Activated naive CD4-positive, alpha-beta T cell treated with anti-CD3 and anti-CD28 coated beads for 36 hours (primary cell): ENCODE measurements around the gene APBB2. TPM values are rescaled to one million over a fixed set of nuclear protein-coding genes. Genes with fewer than 3 reads are reported as not detected.

Experiments used
- CTCF ChIA-PET: fragments of 350-600 bp; sonication (Branson Sonifier 250); formaldehyde crosslinking; loops from one replicate; lab custom pipeline; 2021; ENCODE audit warnings: antibody characterized with exemption; lab: Charles Lee
- DNase-seq: peaks from one replicate; pipeline ENCODE4 v3.0.0-alpha.2; 2020
- H3K27ac Mint-ChIP-seq: one replicate; pipeline ENCODE4 v1.8.0; 2021; ENCODE audit warnings: mild to moderate bottlenecking, mixed read lengths
- H3K27me3 Mint-ChIP-seq: one replicate; pipeline ENCODE4 v1.8.0; 2021; ENCODE audit warnings: low read depth, mixed read lengths
- H3K36me3 Mint-ChIP-seq: one replicate; pipeline ENCODE4 v1.8.0; 2021; ENCODE audit warnings: low read depth, mixed read lengths
- H3K4me1 Mint-ChIP-seq: one replicate; pipeline ENCODE4 v1.8.0; 2021; ENCODE audit warnings: low read depth, mixed read lengths
- H3K4me3 Mint-ChIP-seq: one replicate; pipeline ENCODE4 v1.8.0; 2021; ENCODE audit warnings: mild to moderate bottlenecking, moderate library complexity, mixed read lengths
- H3K9me3 Mint-ChIP-seq: one replicate; pipeline ENCODE4 v1.8.0; 2021; ENCODE audit warnings: mixed read lengths
- intact Hi-C: fragments of 100-400 bp; cut with micrococcal nuclease; formaldehyde crosslinking; loops from one replicate; pipeline ENCODE4 v1.15.1; 2023
- total RNA-seq, 2 experiments: library from RNA; stranded (reverse); gene quantifications; one replicate each; pipeline ENCODE4 v1.2.3, GENCODE V29; 2021

Gene APBB2
- total RNA-seq, 2 experiments from 2014 or later: 4.5 to 4.8 TPM

GRCh38 chr4:41098093-41099048 is 116.0 kb downstream of the APBB2 start:
- DNase-seq: no peak
- H3K27ac Mint-ChIP-seq: no peak overlapping the region
- CTCF ChIA-PET: no interaction called here
- H3K27me3 Mint-ChIP-seq: peaks cover 7% of the 10 kb centered on the region
- H3K9me3 Mint-ChIP-seq: no peaks in the 10 kb centered on the region
- intact Hi-C loops: no loop called here
- H3K36me3 Mint-ChIP-seq: no peaks in the 10 kb centered on the region
- no peaks in the 10 kb centered on the region for H3K4me1 Mint-ChIP-seq
- no peak overlapping the region for H3K4me3 Mint-ChIP-seq

DNA sequence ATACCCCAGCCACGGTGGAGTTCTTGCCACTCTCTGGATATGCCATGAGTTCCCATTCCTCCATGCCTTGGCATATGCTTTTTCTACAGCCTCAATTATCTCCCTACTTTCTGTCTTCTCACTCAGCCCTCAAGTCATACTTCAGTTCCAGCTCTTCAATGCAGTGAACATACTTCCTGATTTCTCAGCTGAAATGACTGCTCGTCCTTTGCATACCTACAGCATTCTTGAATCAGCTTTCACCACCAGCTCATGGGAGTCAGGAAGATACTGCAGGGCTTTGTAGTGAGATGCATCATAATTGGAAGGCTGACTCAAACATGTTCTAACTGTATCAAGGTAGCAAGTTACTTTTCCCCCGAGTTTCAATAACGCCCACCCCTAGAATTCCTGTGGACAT is 118.4 kb downstream of the APBB2 start:
- intact Hi-C loops: no loop called here
- no peaks in the 10 kb centered on the region for H3K36me3 Mint-ChIP-seq

DNA sequence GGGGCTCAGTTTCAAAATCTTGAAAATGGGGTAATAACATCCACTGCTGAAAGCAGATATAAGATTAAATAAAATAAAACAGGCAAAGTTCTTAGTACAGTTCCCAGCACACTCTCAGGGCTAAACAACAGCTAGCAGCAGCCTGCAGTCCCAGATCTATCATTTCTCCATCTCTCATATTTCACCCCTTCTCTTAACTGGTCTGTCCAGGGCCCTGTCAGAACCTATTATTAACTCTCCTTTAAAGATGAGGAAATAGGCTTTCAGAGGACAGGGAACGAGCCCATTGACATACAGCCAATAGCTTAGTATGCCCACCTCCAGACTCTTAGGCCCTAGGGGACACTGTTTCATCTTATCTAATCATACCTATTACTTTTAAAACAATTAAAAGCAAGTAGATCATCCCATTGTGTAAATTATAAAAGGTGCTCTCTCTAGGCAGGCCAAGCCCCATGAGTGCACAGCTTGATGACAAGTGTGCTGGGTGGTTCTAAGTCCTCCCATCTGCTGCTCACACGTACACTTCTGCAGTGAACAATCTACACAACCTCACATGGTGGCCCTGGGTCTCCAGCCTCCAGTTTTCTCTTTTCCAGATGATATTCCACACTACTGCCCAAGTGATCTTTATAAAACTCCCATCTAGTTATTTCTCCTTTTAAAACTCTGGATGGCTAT is 119.0 kb downstream of the APBB2 start:
- DNase-seq: no peak
- Mint-ChIP-seq H3K27me3 (peaks cover 7% of the 10 kb centered on the region), H3K36me3 (no peaks in the 10 kb centered on the region), H3K4me1 (no peaks in the 10 kb centered on the region), H3K9me3 (no peaks in the 10 kb centered on the region), H3K27ac (no peak overlapping the region), H3K4me3 (no peak overlapping the region)
- intact Hi-C loops: no loop called here
- CTCF ChIA-PET: interaction anchor here (0.6 kb wide), 1 partner anchor 188 kb away, joined by 4 read pairs; no protein-coding TSS in a partner anchor

More for the DNA sequence above, 118.4 kb downstream of the APBB2 start:
- Mint-ChIP-seq H3K4me1 (no peaks in the 10 kb centered on the region), H3K9me3 (no peaks in the 10 kb centered on the region), H3K27ac (no peak overlapping the region), H3K4me3 (no peak overlapping the region), H3K27me3 (peaks cover 7% of the 10 kb centered on the region)
- no peak for DNase-seq
- CTCF ChIA-PET: no interaction called here

- Mint-ChIP-seq H3K36me3 (no peaks in the 10 kb centered on the region), H3K4me1 (no peaks in the 10 kb centered on the region), H3K27ac (no peak overlapping the region), H3K9me3 (peaks cover 2% of the 10 kb centered on the region), H3K4me3 (no peak overlapping the region), H3K27me3 (peaks cover 2% of the 10 kb centered on the region)
- CTCF ChIA-PET: no interaction called here
- DNase-seq: no peak
- intact Hi-C loops: no loop called here
Observed at GRCh38 chr4:41092128-41092527, 122.2 kb downstream of the APBB2 start.

DNA sequence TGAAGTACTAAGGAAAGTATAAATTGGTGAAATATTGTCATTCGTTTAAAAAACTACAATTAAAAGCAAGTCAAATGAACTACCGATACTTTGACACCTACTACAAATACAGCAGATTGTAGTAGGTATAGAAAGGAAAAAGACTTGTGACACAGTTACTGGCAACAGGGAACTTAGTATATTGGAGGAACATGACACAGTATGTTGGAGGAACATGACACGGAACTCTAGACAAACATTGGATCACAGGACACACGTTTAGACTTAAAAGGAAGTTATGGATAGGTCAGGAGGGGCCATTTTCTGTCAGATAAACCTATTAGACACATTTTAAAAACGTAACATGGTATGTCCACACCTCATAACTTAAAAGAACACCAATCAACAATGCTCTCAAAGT is 132.5 kb downstream of the APBB2 start:
- no peak for DNase-seq
- CTCF ChIA-PET: no interaction called here
- intact Hi-C loops: no loop called here

DNA sequence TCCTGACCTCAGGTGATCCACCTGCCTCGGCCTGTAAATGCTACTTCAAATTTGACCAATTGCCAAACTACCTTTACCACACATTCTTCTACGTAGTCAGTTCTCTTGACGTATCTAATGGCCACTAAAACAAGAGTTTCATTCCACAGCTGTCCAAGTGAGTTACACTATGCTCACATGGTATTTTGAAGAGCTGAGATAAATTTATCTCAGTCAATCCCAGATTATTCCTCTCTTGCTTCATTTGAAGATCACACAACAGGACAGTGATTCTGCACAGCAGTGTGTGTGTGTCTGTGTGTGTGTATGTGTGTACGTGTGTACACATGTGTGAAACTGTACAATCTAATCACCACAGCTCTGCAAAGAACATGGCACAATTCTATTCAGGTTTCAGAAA is 133.4 kb downstream of the APBB2 start:
- Mint-ChIP-seq H3K36me3 (no peaks in the 10 kb centered on the region), H3K4me3 (no peak overlapping the region), H3K27me3 (peaks cover 7% of the 10 kb centered on the region), H3K4me1 (no peaks in the 10 kb centered on the region), H3K9me3 (peaks cover 1% of the 10 kb centered on the region), H3K27ac (no peak overlapping the region)
- no peak for DNase-seq
- intact Hi-C loops: no loop called here
- CTCF ChIA-PET: no interaction called here

More for the DNA sequence above, 132.5 kb downstream of the APBB2 start:
- no peaks in the 10 kb centered on the region for H3K4me1 Mint-ChIP-seq
- no peaks in the 10 kb centered on the region for H3K36me3 Mint-ChIP-seq
- peaks cover 12% of the 10 kb centered on the region for H3K27me3 Mint-ChIP-seq
- peaks cover 8% of the 10 kb centered on the region for H3K9me3 Mint-ChIP-seq
- no peak overlapping the region for H3K4me3 Mint-ChIP-seq
- H3K27ac Mint-ChIP-seq: no peak overlapping the region

- DNase-seq: no peak
- Mint-ChIP-seq H3K36me3 (no peaks in the 10 kb centered on the region), H3K4me1 (no peaks in the 10 kb centered on the region), H3K27ac (no peak overlapping the region), H3K4me3 (no peak overlapping the region), H3K27me3 (peaks cover 7% of the 10 kb centered on the region), H3K9me3 (no peaks in the 10 kb centered on the region)
- intact Hi-C loops: no loop called here
- CTCF ChIA-PET: no interaction called here
Observed at GRCh38 chr4:41079881-41080560, 134.3 kb downstream of the APBB2 start.

DNA sequence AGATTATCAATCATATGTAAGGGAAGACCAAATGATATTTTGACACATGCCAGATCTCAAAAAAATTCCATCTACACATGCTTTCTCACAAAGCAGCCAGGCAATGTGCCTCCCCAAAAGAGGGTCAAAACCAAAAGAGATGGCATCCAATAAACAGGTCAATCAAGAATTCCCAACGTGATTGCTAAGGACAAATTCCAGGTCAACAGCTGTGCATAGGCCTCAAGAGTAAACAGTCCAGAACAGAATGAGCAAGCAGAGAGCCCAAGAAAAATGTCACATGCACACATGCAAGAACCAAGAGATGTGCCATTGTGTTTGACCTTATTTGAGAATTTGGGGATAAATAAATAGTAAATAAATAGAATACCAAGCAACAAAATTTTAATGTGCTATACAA is 136.7 kb downstream of the APBB2 start:
- intact Hi-C loops: no loop called here
- no peak for DNase-seq
- H3K4me1 Mint-ChIP-seq: no peaks in the 10 kb centered on the region
- no peak overlapping the region for H3K4me3 Mint-ChIP-seq
- H3K9me3 Mint-ChIP-seq: no peaks in the 10 kb centered on the region
- H3K27ac Mint-ChIP-seq: no peak overlapping the region
- CTCF ChIA-PET: no interaction called here
- peaks cover 7% of the 10 kb centered on the region for H3K27me3 Mint-ChIP-seq
- H3K36me3 Mint-ChIP-seq: no peaks in the 10 kb centered on the region

- no peak overlapping the region for H3K27ac Mint-ChIP-seq
- no peaks in the 10 kb centered on the region for H3K9me3 Mint-ChIP-seq
- no peak overlapping the region for H3K4me3 Mint-ChIP-seq
- DNase-seq: no peak
- peaks cover 4% of the 10 kb centered on the region for H3K27me3 Mint-ChIP-seq
- CTCF ChIA-PET: interaction anchor here (0.7 kb wide), 1 partner anchor 796 kb away, joined by 5 read pairs; no protein-coding TSS in a partner anchor
- intact Hi-C loops: no loop called here
- H3K36me3 Mint-ChIP-seq: no peaks in the 10 kb centered on the region
- no peaks in the 10 kb centered on the region for H3K4me1 Mint-ChIP-seq
Observed at GRCh38 chr4:41076481-41076880, 137.9 kb downstream of the APBB2 start.

GRCh38 chr4:41074215-41074614 is 140.1 kb downstream of the APBB2 start:
- DNase-seq: no peak
- Mint-ChIP-seq H3K27ac (no peak overlapping the region), H3K27me3 (no peaks in the 10 kb centered on the region), H3K4me1 (no peaks in the 10 kb centered on the region), H3K36me3 (no peaks in the 10 kb centered on the region), H3K4me3 (no peak overlapping the region), H3K9me3 (no peaks in the 10 kb centered on the region)
- intact Hi-C loops: no loop called here
- CTCF ChIA-PET: no interaction called here

DNA sequence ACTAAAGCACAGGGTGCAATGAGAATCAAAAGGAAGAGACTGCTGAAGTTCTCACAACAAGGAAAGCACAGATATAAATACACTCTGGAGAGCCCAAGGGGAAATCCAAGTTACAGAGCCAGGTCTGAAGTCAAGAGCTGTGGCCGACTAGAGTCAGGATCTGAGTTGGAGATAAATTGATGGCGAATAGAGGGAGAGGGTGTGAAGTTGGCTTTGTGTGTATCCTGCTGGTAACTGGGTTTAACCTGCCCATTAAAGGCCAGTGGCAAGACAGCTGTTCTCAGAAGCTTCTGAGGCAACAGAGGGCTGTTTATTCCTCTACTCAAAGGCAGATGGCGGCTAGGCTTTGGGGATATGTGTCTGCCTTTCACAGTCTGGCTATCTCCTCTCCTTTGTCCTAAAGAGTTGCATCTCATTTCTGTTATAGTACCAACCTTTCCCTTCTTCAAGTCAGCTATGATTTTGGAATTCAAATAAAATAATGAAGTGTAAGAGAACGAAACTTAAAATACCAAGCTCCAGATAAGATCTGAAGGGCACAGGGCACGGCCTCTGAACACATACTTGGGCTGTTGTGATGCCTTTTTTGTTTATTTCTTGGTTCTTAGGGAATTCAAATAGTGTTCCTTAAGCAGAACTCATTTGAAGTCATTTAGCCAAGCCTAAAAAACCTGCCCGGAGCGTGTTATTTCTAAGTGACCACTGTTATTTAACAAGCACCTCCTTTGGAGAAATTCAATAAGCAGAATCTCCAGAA is 142.1 kb downstream of the APBB2 start:
- intact Hi-C loops: no loop called here
- no peak for DNase-seq
- CTCF ChIA-PET: no interaction called here
- H3K27ac Mint-ChIP-seq: no peak overlapping the region
- no peaks in the 10 kb centered on the region for H3K27me3 Mint-ChIP-seq
- no peaks in the 10 kb centered on the region for H3K4me1 Mint-ChIP-seq
- H3K9me3 Mint-ChIP-seq: no peaks in the 10 kb centered on the region
- H3K4me3 Mint-ChIP-seq: no peak overlapping the region
- H3K36me3 Mint-ChIP-seq: no peaks in the 10 kb centered on the region
